Smooth muscle cell (in vitro differentiated cells): ENCODE measurements around the gene ST3GAL6. TPM values are rescaled to one million over a fixed set of nuclear protein-coding genes. Genes with fewer than 3 reads are reported as not detected.

Experiments
- DNase-seq: peaks from one replicate; lab custom pipeline; 2025; ENCODE audit not compliant: unreplicated experiment; lab: John Stamatoyannopoulos, UW
- H2AFZ ChIP-seq: fragments of 200-600 bp; sonication (generic); 2 replicates; pipeline ENCODE4 v1.6.0; 2016; ENCODE audit warnings: antibody characterized with exemption, low read depth, mild to moderate bottlenecking
- H3F3A ChIP-seq: fragments of 200-600 bp; sonication (generic); 2 replicates; pipeline ENCODE4 v1.6.0; 2017; ENCODE audit warnings: antibody characterized with exemption, low read depth
- H3K27ac ChIP-seq: fragments of 200-600 bp; sonication (generic); 2 replicates; pipeline ENCODE4 v1.5.1; 2016; ENCODE audit warnings: low read depth, mild to moderate bottlenecking
- H3K27me3 ChIP-seq: fragments of 200-600 bp; sonication (generic); 2 replicates; pipeline ENCODE4 v1.6.1; 2016; ENCODE audit warnings: low read depth, mild to moderate bottlenecking
- H3K36me3 ChIP-seq: fragments of 200-600 bp; sonication (generic); 2 replicates; pipeline ENCODE4 v1.5.1; 2016; ENCODE audit warnings: low read depth
- H3K4me1 ChIP-seq: fragments of 200-600 bp; sonication (generic); 2 replicates; pipeline ENCODE4 v1.5.1; 2016; ENCODE audit warnings: low read depth
- H3K4me2 ChIP-seq: fragments of 200-600 bp; sonication (generic); 2 replicates; pipeline ENCODE4 v1.6.0; 2016; ENCODE audit warnings: mild to moderate bottlenecking
- H3K4me3 ChIP-seq: fragments of 200-600 bp; sonication (generic); 2 replicates; pipeline ENCODE4 v1.5.1; 2016; ENCODE audit warnings: mild to moderate bottlenecking
- H3K79me2 ChIP-seq: fragments of 200-600 bp; sonication (generic); 2 replicates; pipeline ENCODE4 v1.6.0; 2016; ENCODE audit warnings: low read depth, mild to moderate bottlenecking
- H3K9ac ChIP-seq: fragments of 200-600 bp; sonication (generic); 2 replicates; pipeline ENCODE4 v1.6.0; 2016; ENCODE audit warnings: low read depth
- H3K9me3 ChIP-seq: fragments of 200-600 bp; sonication (generic); replicated peaks from 2 replicates; pipeline ENCODE4 v1.5.1; 2016; ENCODE audit warnings: low read depth
- H4K20me1 ChIP-seq: fragments of 200-600 bp; sonication (generic); 2 replicates; pipeline ENCODE4 v1.6.0; 2016; ENCODE audit warnings: low read depth
- CTCF ChIP-seq: fragments of 200-600 bp; sonication (generic); IDR thresholded peaks from 2 replicates; pipeline ENCODE4 v1.5.1; 2017; ENCODE audit warnings: borderline replicate concordance, mild to moderate bottlenecking, antibody characterized with exemption; ENCODE audit not compliant: insufficient read depth, poor library complexity, severe bottlenecking
- WGBS: methylation state at CpG from one replicate; pipeline ENCODE4 v1.1.7; 2016; ENCODE audit warnings: low lambda C conversion rate; 5-methylcytosine and 5-hydroxymethylcytosine counted together
- polyA plus RNA-seq: library from polyadenylated mRNA; unstranded; fragments of >200 nt; fragmentation: Nextera tagmentation; extraction: Ambion mirVana; gene quantifications from 2 replicates; pipeline ENCODE4 v1.2.1, GENCODE V29; 2016
- total RNA-seq: library from RNA; depleted of rRNA; stranded (reverse); fragments of >200 nt; gene quantifications from 2 replicates; pipeline ENCODE4 v1.2.3, GENCODE V29; 2014

ST3GAL6 gene
- total and polyA plus RNA-seq, 2 experiments from 2014 or later: 19.4 to 40.7 TPM

- H3K36me3 ChIP-seq: no peaks in the 10 kb centered on the region
- H3F3A ChIP-seq: peaks cover 18% of the 10 kb centered on the region
- H3K4me2 ChIP-seq: no peak overlapping the region
- H3K4me3 ChIP-seq: no peak overlapping the region
- 94% methylated on average over 8 of the region's 8 CpGs for WGBS
- H2AFZ ChIP-seq: no peak overlapping the region
- no peaks in the 10 kb centered on the region for H3K79me2 ChIP-seq
- no peak for TF ChIP-seq CTCF
- no peak for DNase-seq
- H3K27ac ChIP-seq: no peak overlapping the region
- H4K20me1 ChIP-seq: no peaks in the 10 kb centered on the region
- H3K9ac ChIP-seq: no peak overlapping the region
- peaks cover 16% of the 10 kb centered on the region for H3K4me1 ChIP-seq
- H3K27me3 ChIP-seq: no peaks in the 10 kb centered on the region
- H3K9me3 ChIP-seq: no peaks in the 10 kb centered on the region
Observed at GRCh38 chr3:98782824-98783500, 19.8 kb downstream of the ST3GAL6 start.

DNA sequence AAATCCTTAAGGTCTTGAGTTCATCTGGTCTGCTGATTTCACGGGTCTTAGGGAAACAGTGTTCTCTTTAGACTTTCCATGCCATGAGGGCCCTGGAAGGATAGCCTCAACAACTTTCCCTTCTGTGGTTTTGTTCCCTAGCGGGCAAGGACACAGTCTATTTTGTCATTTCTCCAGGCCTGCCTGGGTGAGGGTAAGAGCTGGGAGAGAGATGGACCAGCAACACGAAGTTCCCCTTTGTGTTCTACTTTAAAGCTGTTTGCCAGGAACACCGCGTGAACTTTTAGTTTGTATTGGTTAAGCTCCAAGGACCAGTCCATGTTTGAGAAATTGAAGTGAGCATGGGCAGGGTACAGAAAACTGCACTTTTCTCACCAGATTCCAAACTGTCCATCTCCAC lies 20.9 kb downstream of the ST3GAL6 start:
- no peak for TF ChIP-seq CTCF
- Histone ChIP-seq H4K20me1 (no peaks in the 10 kb centered on the region), H3K27me3 (no peaks in the 10 kb centered on the region), H3K9me3 (no peaks in the 10 kb centered on the region), H3K36me3 (no peaks in the 10 kb centered on the region), H3F3A (peaks cover 13% of the 10 kb centered on the region), H3K4me2 (no peak overlapping the region), H3K27ac (peak overlapping the region; percentile 78), H2AFZ (no peak overlapping the region), H3K79me2 (no peaks in the 10 kb centered on the region), H3K4me3 (no peak overlapping the region), H3K4me1 (peaks cover 15% of the 10 kb centered on the region), H3K9ac (no peak overlapping the region)
- no peak for DNase-seq
- WGBS: 93% methylated on average over 5 of the region's 5 CpGs

DNA sequence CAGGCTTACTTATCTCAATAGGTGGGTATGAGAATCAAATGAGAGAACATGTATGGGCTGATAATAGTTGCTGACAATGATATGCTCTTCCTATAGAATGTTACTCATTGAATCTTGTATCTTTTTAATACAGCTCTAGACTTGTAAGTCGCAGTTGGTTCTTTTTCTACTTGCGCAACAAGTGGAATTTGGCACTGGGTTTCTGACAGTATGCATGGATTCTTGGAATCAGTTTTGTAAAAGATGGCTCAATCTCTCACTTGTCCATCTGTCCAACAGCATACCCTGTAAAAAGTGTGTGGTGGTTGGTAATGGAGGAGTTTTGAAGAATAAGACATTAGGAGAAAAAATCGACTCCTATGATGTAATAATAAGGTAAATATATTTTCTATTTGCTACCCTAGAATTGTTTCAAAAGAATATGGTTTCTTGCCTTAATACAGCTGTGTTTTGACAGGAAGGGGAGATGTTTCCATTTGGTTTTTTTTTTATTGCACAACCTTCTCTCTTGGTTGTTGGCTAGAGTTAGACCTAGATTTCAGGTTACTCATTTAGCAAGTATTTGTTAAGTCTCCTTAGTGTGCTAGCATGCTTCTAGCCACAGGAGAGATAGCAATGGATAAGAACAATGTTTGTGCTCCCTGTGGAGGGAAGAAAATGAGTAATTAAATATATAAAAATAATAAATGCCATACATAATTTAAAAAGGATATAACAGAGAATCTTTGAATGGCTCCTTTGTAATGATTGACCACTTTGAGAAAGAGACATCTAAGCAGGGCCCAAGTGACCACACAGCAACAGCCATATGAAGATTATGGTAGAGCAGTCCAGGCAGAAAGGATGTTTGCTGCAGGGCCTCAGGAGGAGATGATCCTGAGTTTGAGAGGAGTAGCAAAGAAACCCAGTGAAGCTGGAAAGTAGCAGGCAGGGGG lies 21.8 kb downstream of the ST3GAL6 start:
- TF ChIP-seq CTCF: no peak
- H3F3A ChIP-seq: peaks cover 4% of the 10 kb centered on the region
- H3K4me2 ChIP-seq: peak overlapping the region; percentile 56
- H4K20me1 ChIP-seq: no peaks in the 10 kb centered on the region
- no peaks in the 10 kb centered on the region for H3K36me3 ChIP-seq
- no peak overlapping the region for H2AFZ ChIP-seq
- peaks cover 9% of the 10 kb centered on the region for H3K4me1 ChIP-seq
- no peaks in the 10 kb centered on the region for H3K79me2 ChIP-seq
- DNase-seq: no peak
- no peak overlapping the region for H3K9ac ChIP-seq
- H3K9me3 ChIP-seq: no peaks in the 10 kb centered on the region
- peak overlapping the region; percentile 78 for H3K27ac ChIP-seq
- H3K27me3 ChIP-seq: no peaks in the 10 kb centered on the region
- no peak overlapping the region for H3K4me3 ChIP-seq
- 62% methylated on average over 3 of the region's 3 CpGs for WGBS
